ENCODE data around the gene AOC1. TPM values are rescaled to one million over a fixed set of nuclear protein-coding genes. Genes with fewer than 3 reads are reported as not detected.

Gene AOC1
- total and polyA plus RNA-seq, 10 of the 15 experiments (the other 5 are each of a cell fraction or from before 2014, with no cell fraction given) = 0.07 TPM; not detected in 9

GRCh38 chr7:150869467-150869866 is 17.1 kb downstream of the AOC1 start (continued):
- no peak for TF ChIP-seq USF2 (IDR thresholded peaks at IDR 0.05; ENCODE audit: borderline replicate concordance, low read depth, low read length)
- no peak for TF ChIP-seq SPI1 (IDR thresholded peaks at IDR 0.05; ENCODE audit: borderline replicate concordance, insufficient read depth, low read depth, low read length)
- no peak for TF ChIP-seq SRF (IDR thresholded peaks at IDR 0.05; ENCODE audit: low read depth in 2 of 2, low read length in 2 of 2)
- TF ChIP-seq MTA3 (IDR thresholded peaks at IDR 0.05; ENCODE audit: borderline replicate concordance, low read length) = no peak

- Histone ChIP-seq H4K20me1 (ENCODE audit: control insufficient read depth, insufficient read depth) (no peaks in the 10 kb centered on the region), H3K4me1 (ENCODE audit: control insufficient read depth, insufficient read depth, low read length) (no peaks in the 10 kb centered on the region), H3K9ac (ENCODE audit: control insufficient read depth, insufficient read depth, low read length) (no peak overlapping the region), H3K36me3 (ENCODE audit: control insufficient read depth in 2 of 2, insufficient read depth in 2 of 2, low read length in 1 of 2) (no peaks in the 10 kb centered on the region), H3K9me3 (replicated peaks; ENCODE audit: control insufficient read depth, insufficient read depth, low read length) (no peaks in the 10 kb centered on the region; the same call in 2 of the 3 replicates), H3K27me3 (replicated peaks in 1 of 2; ENCODE audit: control insufficient read depth in 2 of 2, insufficient read depth in 2 of 2, low read length in 1 of 2) (no peaks in the 10 kb centered on the region), H3K79me2 (ENCODE audit: control insufficient read depth, insufficient read depth, low read length) (no peaks in the 10 kb centered on the region), H3K27ac (ENCODE audit: control insufficient read depth, insufficient read depth) (no peak overlapping the region), H2AFZ (ENCODE audit: control insufficient read depth, low read depth, low read length) (no peak overlapping the region), H3K4me2 (ENCODE audit: control insufficient read depth, insufficient read depth) (no peak overlapping the region), H3K4me3 (no peak overlapping the region)
- SMC1A ChIA-PET (ENCODE audit: uncharacterized antibody, unreplicated experiment) = interaction anchor here (1.2 kb wide), 1 partner anchor 27 kb away, joined by 3 read pairs; no protein-coding TSS in a partner anchor
- in situ Hi-C loops (cut with MboI) (no loop called here), intact Hi-C loops (cut with micrococcal nuclease; ENCODE audit: unreplicated experiment) (loop anchor here (10.0 kb wide), 1 partner anchor 427 kb away; no protein-coding TSS in a partner anchor)
- POLR2A ChIA-PET = no interaction called here
- FAIRE-seq = no peak
- BruUV-seq (replicated peaks) = no TSS peak
- RAD21 ChIA-PET (ENCODE audit: unreplicated experiment) = no interaction called here
- CTCF ChIA-PET = interaction anchor here (0.8 kb wide), 1 partner anchor 27 kb away, joined by 5 read pairs; no protein-coding TSS in a partner anchor
- no peak for DNase-seq (ENCODE audit: low read depth, low spot score)
- no peak for ATAC-seq
- TF ChIP-seq SMARCA5 (IDR thresholded peaks at IDR 0.05) (no peak), SMC3 (IDR thresholded peaks at IDR 0.05; ENCODE audit: borderline replicate concordance, low read length) (no peak), NR2C2 (IDR thresholded peaks at IDR 0.05; ENCODE audit: borderline replicate concordance, control insufficient read depth, insufficient read length, low read depth) (no peak), CTCF (IDR thresholded peaks at IDR 0.05 in 2 of 3, conservative IDR thresholded peaks at IDR 0.05 in 1 of 3; ENCODE audit: control insufficient read depth in 2 of 3, extremely low read depth in 1 of 3, insufficient read depth in 1 of 3, low read depth in 3 of 3, low read length in 3 of 3) (no peak), BRCA1 (IDR thresholded peaks at IDR 0.05; ENCODE audit: low read depth, low read length) (no peak), REST (IDR thresholded peaks at IDR 0.05; ENCODE audit: low read depth, low read length) (no peak), NKRF (conservative IDR thresholded peaks at IDR 0.05) (no peak), ZNF217 (IDR thresholded peaks at IDR 0.05) (no peak), MAX (IDR thresholded peaks at IDR 0.05; ENCODE audit: low read depth, low read length) (no peak), HDAC6 (IDR thresholded peaks at IDR 0.05; ENCODE audit: unreplicated experiment) (no peak), TBL1XR1 (IDR thresholded peaks at IDR 0.05; ENCODE audit: low read depth, low read length) (no peak)
Measured at GRCh38 chr7:150871601-150872000, 19.3 kb downstream of the AOC1 start.

Measured in GM12878 (cell line).